Esophagus muscularis mucosa (tissue), 3 donors: Measurements from ENCODE around the gene EPAS1.

Experiments
- POLR2A ChIP-seq: fragments of 450-650 bp; IDR thresholded peaks from one replicate; pipeline ENCODE4 v1.6.1; 2017; ENCODE audit warnings: antibody characterized with exemption, moderate library complexity, mild to moderate bottlenecking, low read depth
- POLR2AphosphoS5 ChIP-seq, 2 donors: sonication (generic); formaldehyde crosslinking; IDR thresholded peaks; one replicate each; pipeline ENCODE4 v1.6.1; 2017; ENCODE audit warnings: antibody characterized with exemption in 2 of 2
- TF ChIP-seq, protein P1 (sequence below), 3 experiments: fragments of 200-600 bp in 2 of 3; fragments of 450-650 bp in 1 of 3; sonication (generic) in 2 of 3; IDR thresholded peaks; one replicate each; pipeline ENCODE4 v1.5.1; 2017 to 2019; ENCODE audit warnings: antibody characterized with exemption in 3 of 3, mild to moderate bottlenecking in 2 of 3, moderate library complexity in 1 of 3

- TF ChIP-seq, protein P1, sequence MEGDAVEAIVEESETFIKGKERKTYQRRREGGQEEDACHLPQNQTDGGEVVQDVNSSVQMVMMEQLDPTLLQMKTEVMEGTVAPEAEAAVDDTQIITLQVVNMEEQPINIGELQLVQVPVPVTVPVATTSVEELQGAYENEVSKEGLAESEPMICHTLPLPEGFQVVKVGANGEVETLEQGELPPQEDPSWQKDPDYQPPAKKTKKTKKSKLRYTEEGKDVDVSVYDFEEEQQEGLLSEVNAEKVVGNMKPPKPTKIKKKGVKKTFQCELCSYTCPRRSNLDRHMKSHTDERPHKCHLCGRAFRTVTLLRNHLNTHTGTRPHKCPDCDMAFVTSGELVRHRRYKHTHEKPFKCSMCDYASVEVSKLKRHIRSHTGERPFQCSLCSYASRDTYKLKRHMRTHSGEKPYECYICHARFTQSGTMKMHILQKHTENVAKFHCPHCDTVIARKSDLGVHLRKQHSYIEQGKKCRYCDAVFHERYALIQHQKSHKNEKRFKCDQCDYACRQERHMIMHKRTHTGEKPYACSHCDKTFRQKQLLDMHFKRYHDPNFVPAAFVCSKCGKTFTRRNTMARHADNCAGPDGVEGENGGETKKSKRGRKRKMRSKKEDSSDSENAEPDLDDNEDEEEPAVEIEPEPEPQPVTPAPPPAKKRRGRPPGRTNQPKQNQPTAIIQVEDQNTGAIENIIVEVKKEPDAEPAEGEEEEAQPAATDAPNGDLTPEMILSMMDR (IDR thresholded peaks at IDR 0.05): no peak
- TF ChIP-seq POLR2AphosphoS5 (IDR thresholded peaks at IDR 0.05) (no peak), POLR2A (no peak)
Observed at GRCh38 chr2:46248171-46248570, 49.0 kb upstream of the EPAS1 start.
